ENCODE measurements around the gene AADACL4.
A peak's percentile ranks its signal among the peaks of the same experiment; 100 is the strongest.

AADACL4 gene

DNA sequence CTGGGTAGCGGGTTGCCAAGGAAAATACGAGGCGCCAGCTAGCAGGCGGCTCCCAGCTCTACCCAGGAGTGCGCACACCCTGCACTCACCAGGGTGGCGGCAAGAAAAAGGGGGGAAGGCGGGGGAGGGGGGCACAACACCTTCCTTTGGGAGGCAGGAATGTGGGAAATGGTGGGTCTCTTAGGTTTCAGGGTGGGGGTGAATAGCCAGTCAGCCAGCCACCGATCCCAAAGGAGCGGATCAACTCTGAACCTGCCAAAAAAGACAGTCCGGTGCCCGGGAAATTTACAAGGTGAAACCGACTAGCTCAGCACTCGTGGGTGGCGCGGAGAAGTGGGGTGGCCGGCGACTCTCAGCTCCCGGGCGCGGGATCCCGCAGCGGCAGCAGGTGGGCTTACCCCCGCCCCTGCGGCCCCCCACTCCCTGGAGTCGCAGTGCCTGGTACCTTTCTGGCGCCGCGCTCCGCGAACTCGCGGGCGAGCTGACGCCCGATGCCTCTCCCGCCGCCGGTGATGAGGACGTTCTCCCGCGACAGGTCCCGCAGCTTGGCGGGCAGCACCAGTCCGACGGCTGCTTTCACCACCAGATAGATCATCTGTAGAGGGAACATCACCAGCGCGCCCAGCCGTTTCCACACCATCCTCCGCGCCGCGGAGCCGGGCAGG lies 27.0 kb upstream of the AADACL4 start:
- H3K4me3 ChIP-seq (ENCODE audit: control insufficient read depth in 1 of 7, extremely low read depth in 1 of 7, insufficient read depth in 4 of 7, low read depth in 2 of 7, low read length in 6 of 7) = peak overlapping the region; percentile 42 to 83 (median 71)
- WGBS (ENCODE audit: insufficient coverage) = under 1% methylated on average over 44 of the region's 53 CpGs
- peaks cover 0 to 63% (median 58%) of the 10 kb centered on the region in 4 experiments for H3K4me1 ChIP-seq (ENCODE audit: control extremely low read depth in 1 of 4, control insufficient read depth in 4 of 4, insufficient read depth in 4 of 4, low read length in 3 of 4)
- ChIA-PET CTCF (interaction anchor here (0.9 to 3.4 kb wide), 7 partner anchors 13 to 319 kb away, joined by 3 to 17 read pairs (median 3); no protein-coding TSS in a partner anchor), POLR2A (interaction anchor here (1.1 kb wide), 1 partner anchor 12 kb away, joined by 3 read pairs; no protein-coding TSS in a partner anchor)
- peak overlapping the region in 1 of 2 experiments; percentile 81 for H3K27ac ChIP-seq (ENCODE audit: insufficient read depth in 1 of 2, low read depth in 1 of 2, low read length in 2 of 2, poor library complexity in 1 of 2, severe bottlenecking in 2 of 2)
- no peaks in the 10 kb centered on the region for H3K9me3 ChIP-seq (ENCODE audit: control extremely low read depth in 1 of 5, control insufficient read depth in 4 of 5, insufficient read depth in 2 of 5, low read depth in 1 of 5, low read length in 4 of 5)
- DNase-seq = peak in 1 of 3 donors; percentile 48
- no peaks in the 10 kb centered on the region for H3K36me3 ChIP-seq (ENCODE audit: control insufficient read depth in 4 of 4, insufficient read depth in 4 of 4, low read length in 3 of 4)
- H3K27me3 ChIP-seq (replicated peaks in 2 of 5; ENCODE audit: control insufficient read depth in 4 of 5, insufficient read depth in 5 of 5, low read length in 4 of 5) = peaks cover 0 to 36% (median 17%) of the 10 kb centered on the region in 5 experiments

DNA sequence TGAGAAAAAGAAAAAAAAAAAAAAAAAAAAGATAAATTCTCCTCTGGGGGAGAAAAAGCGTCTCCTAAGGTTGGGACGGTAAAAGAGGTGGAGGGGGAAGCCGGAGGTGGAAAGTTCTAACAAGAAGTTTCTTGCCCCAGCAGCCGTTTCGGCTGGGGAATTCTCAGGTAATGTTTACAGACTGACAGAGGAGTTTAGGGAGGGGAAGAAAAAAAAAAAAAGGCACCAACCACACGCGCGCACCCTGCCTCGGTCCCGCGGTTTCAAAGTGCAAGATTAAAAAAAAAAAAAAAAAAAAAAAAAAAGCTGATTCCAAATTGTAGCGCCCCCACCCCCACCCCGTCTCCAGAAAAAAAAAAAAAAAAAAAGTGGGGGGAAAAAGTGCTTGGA lies 26.4 kb upstream of the AADACL4 start:
- no peaks in the 10 kb centered on the region for H3K36me3 ChIP-seq (ENCODE audit: control insufficient read depth in 4 of 4, insufficient read depth in 4 of 4, low read length in 3 of 4)
- POLR2A ChIA-PET = interaction anchor here (1.4 kb wide), 1 partner anchor 19 kb away, joined by 5 read pairs; no protein-coding TSS in a partner anchor
- DNase-seq = no peak
- peak overlapping the region; percentile 59 to 83 (median 72) for H3K4me3 ChIP-seq (ENCODE audit: control insufficient read depth in 1 of 7, extremely low read depth in 1 of 7, insufficient read depth in 4 of 7, low read depth in 2 of 7, low read length in 6 of 7)
- no peaks in the 10 kb centered on the region for H3K9me3 ChIP-seq (ENCODE audit: control extremely low read depth in 1 of 5, control insufficient read depth in 4 of 5, insufficient read depth in 2 of 5, low read depth in 1 of 5, low read length in 4 of 5)
- WGBS (ENCODE audit: insufficient coverage) = 0% methylated on average over 4 of the region's 13 CpGs
- CTCF ChIA-PET = interaction anchor here (0.9 to 4.5 kb wide), 8 partner anchors 14 to 319 kb away, joined by 3 to 37 read pairs (median 3); no protein-coding TSS in a partner anchor
- H3K27me3 ChIP-seq (replicated peaks in 2 of 5; ENCODE audit: control insufficient read depth in 4 of 5, insufficient read depth in 5 of 5, low read length in 4 of 5) = peaks cover 0 to 36% (median 17%) of the 10 kb centered on the region in 5 experiments
- H3K4me1 ChIP-seq (ENCODE audit: control extremely low read depth in 1 of 4, control insufficient read depth in 4 of 4, insufficient read depth in 4 of 4, low read length in 3 of 4) = peaks cover 0 to 63% (median 59%) of the 10 kb centered on the region in 4 experiments
- peak overlapping the region in 1 of 2 experiments; percentile 81 for H3K27ac ChIP-seq (ENCODE audit: insufficient read depth in 1 of 2, low read depth in 1 of 2, low read length in 2 of 2, poor library complexity in 1 of 2, severe bottlenecking in 2 of 2)

DNA sequence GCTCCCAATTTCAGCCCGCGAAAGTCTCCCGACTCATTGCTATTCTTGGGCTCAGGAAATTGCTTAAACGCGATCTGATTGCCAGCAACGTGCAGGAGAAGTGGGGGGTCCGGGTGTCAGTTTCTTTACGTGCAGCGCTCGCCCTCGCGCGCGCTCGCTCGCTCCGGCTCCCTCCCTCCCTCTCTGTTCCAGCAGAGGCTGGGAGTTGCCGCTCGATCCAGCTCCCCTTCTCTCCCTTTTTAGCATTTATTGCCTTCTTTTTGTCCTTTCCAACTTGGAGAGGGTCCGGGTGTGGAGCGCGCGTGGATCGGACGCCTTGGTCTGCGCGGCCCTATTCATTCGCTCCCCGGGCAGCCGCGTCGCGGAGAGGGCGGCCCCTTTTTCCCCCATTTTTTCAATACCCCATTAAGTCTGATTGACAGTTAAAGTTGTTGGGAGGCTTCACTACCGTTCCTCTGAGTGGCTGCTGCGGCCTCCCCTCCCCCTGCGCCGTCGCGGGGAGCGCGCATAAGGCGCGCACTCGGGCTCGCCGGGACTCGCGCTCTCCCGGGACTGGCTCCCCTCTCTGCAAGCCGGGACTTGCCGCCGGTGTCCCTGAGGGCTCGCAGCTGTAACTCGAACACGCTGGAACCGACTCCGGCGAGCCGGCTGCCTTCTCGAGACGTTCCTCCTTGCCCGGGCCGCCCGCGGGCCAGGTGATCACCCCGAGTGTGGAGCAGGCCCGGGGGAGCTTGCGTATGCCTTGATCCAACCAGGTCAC lies 25.8 kb upstream of the AADACL4 start, which contains the start of gene DHRS3:
Gene DHRS3 (minus strand): TSS at position 310 of the 760 bp plus-strand sequence. CDS start 862 bp downstream, outside the sequence.
- peaks cover 0 to 36% (median 17%) of the 10 kb centered on the region in 5 experiments for H3K27me3 ChIP-seq (replicated peaks in 2 of 5; ENCODE audit: control insufficient read depth in 4 of 5, insufficient read depth in 5 of 5, low read length in 4 of 5)
- H3K4me3 ChIP-seq (ENCODE audit: control insufficient read depth in 1 of 7, extremely low read depth in 1 of 7, insufficient read depth in 4 of 7, low read depth in 2 of 7, low read length in 6 of 7) = peak within 1 kb of the TSS; percentile 59 to 83 (median 72)
- peak; percentile 60 to 82 (median 73) for DNase-seq
- WGBS (ENCODE audit: insufficient coverage) = 0% methylated on average over 45 of the region's 69 CpGs
- no peaks in the 10 kb centered on the region for H3K9me3 ChIP-seq (ENCODE audit: control extremely low read depth in 1 of 5, control insufficient read depth in 4 of 5, insufficient read depth in 2 of 5, low read depth in 1 of 5, low read length in 4 of 5)
- peak within 1 kb of the TSS in 1 of 2 experiments; percentile 81 for H3K27ac ChIP-seq (ENCODE audit: insufficient read depth in 1 of 2, low read depth in 1 of 2, low read length in 2 of 2, poor library complexity in 1 of 2, severe bottlenecking in 2 of 2)
- H3K4me1 ChIP-seq (ENCODE audit: control extremely low read depth in 1 of 4, control insufficient read depth in 4 of 4, insufficient read depth in 4 of 4, low read length in 3 of 4) = peaks cover 0 to 63% (median 59%) of the 10 kb centered on the region in 4 experiments
- CTCF ChIA-PET = interaction anchor here (0.8 to 4.5 kb wide), 14 partner anchors 12 to 322 kb away, joined by 3 to 37 read pairs (median 3); no protein-coding TSS in a partner anchor
- POLR2A ChIA-PET = interaction anchor here (0.6 to 1.4 kb wide), 3 partner anchors 14 to 193 kb away, joined by 3 to 5 read pairs (median 4); no protein-coding TSS in a partner anchor
- no peaks in the 10 kb centered on the region for H3K36me3 ChIP-seq (ENCODE audit: control insufficient read depth in 4 of 4, insufficient read depth in 4 of 4, low read length in 3 of 4)

DNA sequence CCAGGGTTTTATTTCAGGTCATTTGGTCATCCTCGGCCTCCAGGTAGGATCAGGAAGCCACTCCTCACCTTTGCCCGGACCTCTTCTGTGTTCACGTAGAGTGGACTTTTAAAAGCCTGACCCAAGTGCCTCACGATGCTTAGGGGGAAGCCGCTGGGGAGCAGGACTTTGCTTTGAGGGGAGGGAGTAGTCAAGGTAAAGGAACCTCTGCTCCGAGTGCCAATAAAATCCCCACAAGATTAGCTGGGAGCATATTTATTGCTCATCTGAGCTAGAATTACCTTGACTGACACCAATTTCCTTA lies 25.3 kb upstream of the AADACL4 start:
- Histone ChIP-seq H3K4me1 (ENCODE audit: control extremely low read depth in 1 of 4, control insufficient read depth in 4 of 4, insufficient read depth in 4 of 4, low read length in 3 of 4) (peaks cover 0 to 63% (median 59%) of the 10 kb centered on the region in 4 experiments), H3K9me3 (ENCODE audit: control extremely low read depth in 1 of 5, control insufficient read depth in 4 of 5, insufficient read depth in 2 of 5, low read depth in 1 of 5, low read length in 4 of 5) (no peaks in the 10 kb centered on the region), H3K27ac (ENCODE audit: insufficient read depth in 1 of 2, low read depth in 1 of 2, low read length in 2 of 2, poor library complexity in 1 of 2, severe bottlenecking in 2 of 2) (peak overlapping the region in 1 of 2 experiments; percentile 81), H3K27me3 (replicated peaks in 2 of 5; ENCODE audit: control insufficient read depth in 4 of 5, insufficient read depth in 5 of 5, low read length in 4 of 5) (peaks cover 0 to 36% (median 17%) of the 10 kb centered on the region in 5 experiments), H3K36me3 (ENCODE audit: control insufficient read depth in 4 of 4, insufficient read depth in 4 of 4, low read length in 3 of 4) (no peaks in the 10 kb centered on the region), H3K4me3 (ENCODE audit: control insufficient read depth in 1 of 7, extremely low read depth in 1 of 7, insufficient read depth in 4 of 7, low read depth in 2 of 7, low read length in 6 of 7) (peak overlapping the region; percentile 59 to 83 (median 72))
- DNase-seq = no peak
- POLR2A ChIA-PET = interaction anchor here (0.6 to 1.4 kb wide), 3 partner anchors 14 to 194 kb away, joined by 3 to 5 read pairs (median 4); no protein-coding TSS in a partner anchor
- CTCF ChIA-PET = interaction anchor here (0.8 to 4.5 kb wide), 13 partner anchors 11 to 322 kb away, joined by 3 to 37 read pairs (median 3); no protein-coding TSS in a partner anchor
- WGBS (ENCODE audit: insufficient coverage) = 0% methylated on average over 4 of the region's 6 CpGs

GRCh38 chr1:12618965-12619791 lies 24.7 kb upstream of the AADACL4 start:
- Histone ChIP-seq H3K9me3 (ENCODE audit: control extremely low read depth in 1 of 5, control insufficient read depth in 4 of 5, insufficient read depth in 2 of 5, low read depth in 1 of 5, low read length in 4 of 5) (no peaks in the 10 kb centered on the region), H3K27me3 (replicated peaks in 2 of 5; ENCODE audit: control insufficient read depth in 4 of 5, insufficient read depth in 5 of 5, low read length in 4 of 5) (peaks cover 0 to 36% (median 17%) of the 10 kb centered on the region in 5 experiments), H3K36me3 (ENCODE audit: control insufficient read depth in 4 of 4, insufficient read depth in 4 of 4, low read length in 3 of 4) (no peaks in the 10 kb centered on the region), H3K27ac (ENCODE audit: insufficient read depth in 1 of 2, low read depth in 1 of 2, low read length in 2 of 2, poor library complexity in 1 of 2, severe bottlenecking in 2 of 2) (peak overlapping the region in 1 of 2 experiments; percentile 81), H3K4me1 (ENCODE audit: control extremely low read depth in 1 of 4, control insufficient read depth in 4 of 4, insufficient read depth in 4 of 4, low read length in 3 of 4) (peaks cover 0 to 63% (median 59%) of the 10 kb centered on the region in 4 experiments), H3K4me3 (ENCODE audit: control insufficient read depth in 1 of 7, extremely low read depth in 1 of 7, insufficient read depth in 4 of 7, low read depth in 2 of 7, low read length in 6 of 7) (peak overlapping the region; percentile 59 to 83 (median 72))
- peak in 2 of 3 donors; percentile 62 to 76 for DNase-seq
- ChIA-PET POLR2A (interaction anchor here (0.6 to 1.4 kb wide), 4 partner anchors 13 to 195 kb away, joined by 3 to 7 read pairs (median 4); no protein-coding TSS in a partner anchor), CTCF (interaction anchor here (0.8 to 4.5 kb wide), 18 partner anchors 11 to 323 kb away, joined by 3 to 37 read pairs (median 3); no protein-coding TSS in a partner anchor)
- 5% methylated on average over 22 of the region's 30 CpGs for WGBS (ENCODE audit: insufficient coverage)
